Activated T-helper 1 cell treated with Interleukin-2 at 50 U/mL for 16 hours (primary cell): ENCODE measurements around the gene SHROOM3.
"Not testable (repeated sequence)": the region's sequence is repeated elsewhere in the genome, so short reads cannot be mapped to it uniquely, and the experiment has no call there.

Experiments used
- DNase-seq: peaks from one replicate; pipeline ENCODE4 v3.0.0-alpha.2; 2020; ENCODE audit warnings: low read depth

The SHROOM3 gene

DNA sequence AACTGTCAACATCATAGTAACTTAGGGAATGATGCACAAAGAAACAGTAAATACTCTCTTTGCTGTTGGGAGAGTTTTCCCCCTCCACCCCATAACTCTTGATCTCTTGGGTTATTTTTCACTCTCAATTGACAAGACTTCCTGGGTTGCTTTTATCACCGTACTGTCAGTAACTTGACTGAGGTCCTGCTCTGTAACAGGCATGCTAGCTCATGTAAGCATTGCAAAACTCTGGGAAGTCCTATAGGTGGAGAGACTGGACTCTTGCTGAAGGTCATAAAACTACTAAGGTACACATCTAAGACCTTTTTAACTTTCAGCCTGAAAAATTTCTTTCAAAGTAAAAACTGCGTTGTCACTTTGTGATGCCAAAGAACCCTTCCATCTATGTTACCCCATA, 10.9 kb downstream of the SHROOM3 start:
- DNase-seq, result no peak

DNA sequence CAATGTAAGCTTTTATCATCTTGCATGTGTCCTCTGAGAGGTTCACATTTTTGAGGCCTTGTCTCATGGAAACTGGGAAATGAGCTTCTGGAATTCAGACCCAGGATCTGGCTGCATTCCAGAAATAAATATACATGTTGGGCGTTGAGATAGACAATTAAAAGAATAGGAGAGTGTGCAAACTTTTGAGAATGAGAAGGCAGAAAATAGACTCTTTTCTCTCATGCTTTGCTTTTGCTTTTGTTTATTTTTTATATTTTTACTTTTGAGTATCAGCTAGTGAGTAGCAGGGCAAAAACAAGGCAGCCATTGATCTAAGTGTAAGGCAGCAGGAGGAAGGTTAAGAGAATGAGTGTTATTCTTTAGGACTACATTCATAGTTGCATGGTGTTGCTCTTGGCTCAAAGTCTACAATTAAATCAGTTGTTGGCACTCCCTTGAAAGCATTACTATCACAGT, 12.4 kb downstream of the SHROOM3 start:
- no peak for DNase-seq

DNA sequence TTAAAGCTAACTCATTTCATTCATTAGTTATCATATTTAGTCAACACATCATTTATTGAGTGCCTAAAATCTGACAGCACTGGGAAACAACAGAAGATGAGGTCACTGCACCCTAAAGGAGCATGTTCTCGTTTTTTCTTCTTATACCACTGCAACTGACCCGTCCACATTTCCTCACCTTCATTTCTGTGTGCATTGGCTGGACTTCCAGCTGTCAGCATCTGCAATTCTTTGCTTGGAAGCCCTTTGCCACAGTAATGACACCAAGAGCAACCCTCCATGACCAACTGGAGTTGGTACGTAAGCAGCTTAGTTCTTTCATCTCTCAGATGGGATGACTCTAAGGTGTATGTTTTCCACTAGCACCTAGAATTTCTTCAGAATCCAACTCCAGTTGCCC, 13.2 kb downstream of the SHROOM3 start:
- no peak for DNase-seq

DNA sequence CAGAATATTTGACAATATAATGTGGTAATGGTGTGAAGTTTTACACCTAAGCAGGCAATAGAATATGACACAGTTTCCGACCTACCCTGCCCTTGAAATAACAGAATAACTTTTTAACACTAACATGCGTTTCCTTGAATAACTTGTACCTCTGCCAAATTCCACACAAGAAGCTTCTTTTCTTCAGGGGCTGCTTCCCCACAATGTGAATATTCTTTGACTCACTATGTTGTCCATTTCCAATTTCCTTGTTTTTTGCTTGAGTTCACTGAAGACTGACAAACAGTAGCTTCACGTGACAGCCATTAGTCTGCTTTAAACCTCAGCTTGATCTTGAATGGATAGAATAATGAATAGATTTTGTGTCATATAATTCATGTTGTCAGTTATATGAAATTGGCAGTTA, 14.3 kb downstream of the SHROOM3 start:
- DNase-seq, result no peak

DNA sequence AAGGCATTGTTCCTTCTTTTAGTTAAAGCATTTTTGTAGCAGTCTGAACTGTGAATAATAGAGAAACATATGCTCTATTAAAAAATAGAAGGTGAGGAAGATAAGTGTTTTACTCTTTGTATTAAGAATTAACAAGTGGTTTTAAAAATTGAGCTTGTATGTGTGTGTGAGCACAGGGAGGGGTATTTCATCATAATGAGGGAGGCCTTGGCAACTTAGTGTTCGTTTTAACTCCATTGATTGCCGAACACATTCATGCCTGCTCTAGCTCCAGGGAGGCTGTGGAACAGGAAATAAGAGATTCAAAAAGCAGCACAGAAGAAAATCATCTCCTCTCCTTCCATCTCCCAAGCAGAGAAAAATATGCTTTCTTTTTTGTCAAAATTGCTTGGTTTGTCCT, 14.8 kb downstream of the SHROOM3 start:
- DNase-seq, result no peak

DNA sequence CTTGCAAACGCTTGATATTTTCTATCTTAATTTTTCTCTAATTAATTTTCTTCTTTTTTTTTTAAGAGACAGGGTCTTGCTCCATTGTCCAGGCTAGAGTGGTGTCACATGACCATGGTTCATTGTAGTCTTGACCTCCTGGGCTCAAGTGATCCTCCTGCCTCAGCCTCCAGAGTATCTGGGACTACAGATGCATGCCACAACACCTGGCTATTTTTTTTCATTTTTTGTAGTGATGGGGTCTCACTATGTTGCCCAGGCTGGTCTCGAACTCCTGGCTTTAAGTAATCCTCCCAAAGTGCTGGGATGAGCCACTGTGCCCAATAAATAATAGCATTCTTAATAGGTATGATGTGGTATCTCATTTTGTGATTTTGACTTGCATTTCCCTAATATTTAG, 18.2 kb downstream of the SHROOM3 start:
- DNase-seq, result no peak

DNA sequence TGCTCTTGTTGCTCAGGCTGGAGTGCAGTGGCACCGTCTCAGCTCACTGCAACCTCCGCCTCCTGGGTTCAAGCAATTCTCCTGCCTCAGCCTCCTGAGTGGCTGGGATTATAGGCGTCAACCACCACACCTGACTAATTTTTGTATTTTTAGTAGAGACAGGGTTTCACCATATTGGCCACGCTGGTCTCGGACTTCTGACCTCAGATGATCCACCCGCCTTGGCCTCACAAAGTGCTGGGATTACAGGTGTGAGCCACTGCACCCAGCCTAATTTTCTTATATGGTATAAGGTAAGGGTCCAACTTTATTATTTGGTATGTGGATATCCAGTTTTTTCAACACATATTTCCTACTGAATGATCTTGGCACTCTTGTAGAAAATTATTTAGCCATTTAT, 19.0 kb downstream of the SHROOM3 start:
- not testable (repeated sequence) for DNase-seq

DNA sequence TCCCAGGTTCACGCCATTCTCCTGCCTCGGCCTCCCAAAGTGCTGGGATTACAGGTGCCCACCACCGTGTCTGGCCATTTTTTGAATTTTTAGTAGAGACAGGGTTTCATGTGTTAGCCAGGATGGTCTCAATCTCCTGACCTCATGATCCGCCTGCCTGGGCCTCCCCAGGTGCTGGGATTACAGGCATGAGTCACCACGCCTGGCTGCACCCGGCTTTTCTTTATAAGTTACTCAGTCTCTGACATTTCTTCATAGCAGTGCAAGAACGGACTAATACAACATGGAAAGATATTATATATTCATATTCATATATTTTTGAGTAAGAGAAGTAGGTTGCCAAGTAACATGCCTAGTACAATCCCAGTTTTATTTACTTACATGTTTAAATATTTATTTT, 22.9 kb downstream of the SHROOM3 start:
- DNase-seq, result no peak

DNA sequence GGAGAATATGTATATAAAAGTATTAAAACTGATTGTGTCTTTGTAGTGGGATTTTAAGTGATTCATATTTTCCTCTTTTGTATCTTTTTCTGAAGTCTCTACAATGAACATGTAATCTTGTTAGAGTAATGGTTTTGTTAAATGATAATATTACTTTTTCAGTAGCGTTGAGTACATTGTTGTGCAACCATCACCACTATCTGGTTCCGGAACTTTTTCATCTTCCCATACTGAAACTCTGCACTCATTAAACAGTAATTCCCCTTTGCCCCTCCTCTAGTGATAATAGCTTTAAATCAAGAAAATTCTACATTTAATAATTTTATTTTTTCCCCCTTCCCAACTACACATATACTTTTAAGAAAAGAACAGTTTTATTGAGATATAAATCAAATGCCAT, 23.3 kb downstream of the SHROOM3 start:
- no peak for DNase-seq

DNA sequence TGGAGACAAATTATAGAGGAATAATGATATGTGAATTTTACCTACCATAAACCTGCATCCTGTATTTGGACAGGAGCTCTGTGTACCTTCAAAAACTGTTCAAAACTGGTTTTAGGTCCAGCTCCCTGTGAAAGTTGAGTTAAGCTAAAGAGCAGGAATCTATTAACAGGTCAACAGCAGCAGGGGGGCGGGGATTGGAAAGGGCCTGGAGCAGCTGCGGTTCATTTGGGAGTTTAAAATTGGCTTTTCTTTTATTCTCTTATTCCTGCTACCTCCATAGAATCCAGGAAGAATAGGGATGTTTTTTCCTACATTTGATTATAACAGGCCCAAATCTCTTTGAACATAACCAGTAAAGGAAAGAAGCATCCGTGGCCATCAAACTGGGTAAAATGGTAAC, 23.8 kb downstream of the SHROOM3 start:
- no peak for DNase-seq

DNA sequence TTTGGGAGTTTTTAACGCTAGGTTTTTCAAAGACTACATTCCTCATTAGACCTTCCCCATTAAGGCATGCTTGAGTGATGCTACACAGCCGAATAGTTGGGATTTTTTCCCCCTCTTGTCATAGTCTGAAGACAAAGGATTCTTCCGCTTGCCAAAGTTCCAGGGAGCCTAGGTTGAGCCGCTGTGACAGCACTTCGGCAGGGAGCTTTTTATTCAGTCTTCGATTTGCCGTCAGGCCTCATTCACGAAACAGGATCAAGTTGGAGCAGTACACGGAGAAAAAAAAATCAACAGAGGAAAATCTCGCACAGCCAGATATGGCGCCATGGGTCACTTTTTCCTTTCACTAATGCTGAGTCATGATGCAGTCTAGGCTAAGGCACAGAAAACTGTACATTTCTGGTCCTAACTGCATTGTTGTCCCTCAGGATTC, 24.3 kb downstream of the SHROOM3 start:
- no peak for DNase-seq

DNA sequence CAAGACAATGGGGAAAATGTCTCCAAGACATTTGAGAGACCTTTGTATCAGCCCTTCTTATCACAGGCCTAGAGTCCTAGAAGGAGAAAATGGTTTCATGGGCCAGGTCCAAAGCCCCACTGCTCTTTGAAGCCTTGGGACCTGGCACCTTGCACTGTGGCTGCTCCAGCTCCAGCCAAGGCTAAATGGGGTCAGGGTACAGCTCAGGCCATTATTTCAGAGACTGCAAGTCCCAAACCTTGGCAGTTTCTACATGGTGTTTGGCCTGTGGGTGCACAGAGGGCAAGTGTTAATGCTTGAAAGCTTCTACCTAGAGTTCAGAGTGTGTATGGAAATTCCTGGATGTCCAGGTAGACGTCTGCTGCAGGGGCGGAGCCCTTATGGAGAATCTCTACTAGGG, 28.5 kb downstream of the SHROOM3 start:
- DNase-seq, result no peak

DNA sequence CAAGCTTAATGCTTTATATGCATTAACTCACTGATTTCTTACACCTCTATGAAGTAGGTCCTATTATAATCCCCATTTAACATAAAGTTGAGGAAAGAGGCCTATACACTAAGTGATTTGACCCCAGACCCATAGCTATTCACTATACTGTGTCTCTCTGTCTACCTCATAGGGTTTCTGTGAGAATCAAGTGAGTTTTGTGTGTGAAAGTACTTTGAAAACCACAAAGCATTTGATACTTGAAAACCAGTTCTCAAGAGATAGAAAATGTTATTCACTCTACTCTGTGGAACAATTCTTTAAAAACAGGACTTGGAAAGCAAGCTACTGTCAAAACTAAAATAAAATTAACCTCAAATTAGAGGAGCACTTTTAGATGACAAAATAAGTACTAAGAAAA, 35.0 kb downstream of the SHROOM3 start:
- DNase-seq, result no peak

DNA sequence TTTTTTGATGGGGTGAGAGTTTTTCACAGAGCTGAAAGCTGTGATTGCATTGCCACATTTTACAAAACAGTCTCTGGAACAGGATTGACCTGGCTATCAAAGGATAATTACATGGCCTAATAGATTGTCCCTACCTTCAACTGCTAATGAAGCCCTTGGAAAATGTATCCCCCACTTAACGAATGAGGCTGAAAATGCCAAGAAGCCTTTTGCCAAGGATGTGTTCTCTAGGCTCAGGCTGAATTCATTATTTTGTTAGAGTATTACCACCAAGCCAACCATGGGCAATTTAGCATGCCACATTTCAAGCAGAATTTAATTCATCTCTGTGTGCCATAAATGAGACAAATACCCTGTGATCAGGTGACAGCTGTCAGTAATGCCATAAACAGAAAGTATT, 35.5 kb downstream of the SHROOM3 start:
- DNase-seq, result no peak

DNA sequence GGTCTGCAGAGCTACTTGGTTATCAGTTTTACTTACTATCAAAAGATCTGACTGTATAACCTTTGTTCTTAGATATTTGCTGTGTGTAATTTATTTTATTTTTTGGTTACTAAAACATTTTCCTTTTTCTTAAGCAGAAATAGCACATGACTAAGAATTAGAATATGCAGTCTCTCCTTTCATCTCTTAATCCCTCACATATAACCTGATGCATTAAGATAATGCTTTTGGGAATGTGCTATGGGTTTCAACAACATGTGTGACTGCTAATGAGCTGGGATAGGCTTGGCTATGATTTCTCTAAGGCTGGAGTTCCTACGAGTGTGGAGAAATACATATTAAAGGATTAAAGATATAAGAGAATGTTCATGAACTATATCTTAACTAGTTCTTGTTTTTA, 41.5 kb downstream of the SHROOM3 start:
- no peak for DNase-seq

DNA sequence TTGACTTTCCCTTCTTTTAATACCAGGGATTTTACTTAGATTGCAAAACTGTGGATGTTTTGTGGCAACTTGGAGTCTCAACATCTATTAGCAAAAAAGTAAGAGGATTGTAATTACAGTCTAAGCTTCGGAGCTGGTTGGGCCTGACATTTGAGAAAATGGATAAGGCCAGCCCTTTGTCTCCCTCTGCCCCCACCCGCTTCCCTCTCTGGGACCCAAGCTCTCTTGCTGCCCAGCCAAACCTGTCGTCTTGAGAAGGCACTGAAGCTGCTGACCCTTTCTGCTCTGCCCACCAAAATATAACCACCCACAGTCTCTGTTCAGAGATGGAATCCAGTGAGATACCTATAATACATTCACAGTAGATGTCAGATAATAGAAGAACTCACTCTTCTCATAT, 49.6 kb downstream of the SHROOM3 start:
- no peak for DNase-seq

DNA sequence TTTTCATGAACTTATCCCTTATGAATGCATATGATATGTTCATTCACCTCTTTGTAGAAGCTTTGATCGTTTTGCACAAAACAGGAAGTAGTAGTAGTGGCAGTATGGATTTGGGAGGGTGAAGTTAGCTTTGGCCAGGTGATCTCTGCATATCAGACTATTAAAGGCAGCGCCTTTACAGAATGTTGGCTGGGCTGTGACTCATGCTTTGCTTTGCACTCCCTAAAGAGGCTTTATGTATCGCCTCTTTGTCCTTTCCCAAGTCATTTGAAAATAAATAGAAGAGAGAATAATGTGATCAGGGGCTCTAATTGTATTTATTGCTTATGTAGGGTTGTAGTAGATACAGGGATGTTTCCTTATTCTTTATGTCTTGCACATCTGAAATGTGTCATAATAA, 50.4 kb downstream of the SHROOM3 start:
- DNase-seq, result no peak

DNA sequence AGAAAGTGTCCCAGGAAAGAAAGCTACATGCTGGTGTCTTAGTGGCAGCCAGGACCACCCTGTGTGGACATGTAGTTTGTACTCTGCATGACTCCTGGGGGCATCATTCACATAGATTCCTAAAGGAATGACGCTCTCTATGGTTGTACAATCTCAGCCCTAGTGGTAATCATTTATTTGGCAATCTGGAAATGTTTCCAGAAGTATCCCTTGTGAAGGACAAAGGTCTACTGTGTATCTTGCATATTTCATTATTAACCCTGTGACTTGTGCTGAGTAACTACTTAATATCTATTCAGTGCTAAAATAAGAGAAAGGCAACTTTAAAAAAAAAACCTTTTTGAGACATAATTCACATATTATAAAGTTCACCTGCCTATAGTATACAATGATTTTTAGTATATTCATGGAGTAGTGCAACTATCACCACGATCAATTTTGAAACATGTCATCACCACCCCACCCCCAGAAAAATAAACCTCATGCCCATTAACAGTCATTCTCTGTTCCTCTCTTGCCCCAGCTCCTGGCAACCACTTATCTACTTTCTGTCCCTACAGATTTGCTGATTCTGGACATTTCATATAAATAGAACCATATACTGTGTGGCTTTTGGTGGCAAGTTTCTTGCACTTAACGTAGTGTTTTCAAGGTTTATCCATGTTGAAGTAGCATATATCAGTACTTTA, 51.7 kb downstream of the SHROOM3 start:
- DNase-seq, result no peak

DNA sequence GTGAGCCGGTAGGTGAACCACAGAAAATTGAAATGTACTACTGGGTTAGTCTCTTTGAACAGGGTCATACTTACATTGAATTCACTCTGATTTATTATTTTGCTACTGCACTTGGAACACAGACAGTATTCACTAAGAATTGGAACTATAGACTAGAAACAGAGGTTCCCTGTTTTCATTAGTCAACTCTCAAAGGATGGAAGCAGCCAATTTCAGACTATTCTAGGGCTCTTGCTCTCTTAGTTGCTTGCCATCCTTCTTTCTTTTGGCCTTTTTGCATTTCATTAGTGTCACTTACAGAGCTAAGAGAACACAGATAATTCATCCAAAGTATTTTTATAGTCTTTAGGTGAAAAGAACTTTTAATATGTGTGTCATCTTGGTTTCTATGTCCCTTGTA, 52.6 kb downstream of the SHROOM3 start:
- no peak for DNase-seq

DNA sequence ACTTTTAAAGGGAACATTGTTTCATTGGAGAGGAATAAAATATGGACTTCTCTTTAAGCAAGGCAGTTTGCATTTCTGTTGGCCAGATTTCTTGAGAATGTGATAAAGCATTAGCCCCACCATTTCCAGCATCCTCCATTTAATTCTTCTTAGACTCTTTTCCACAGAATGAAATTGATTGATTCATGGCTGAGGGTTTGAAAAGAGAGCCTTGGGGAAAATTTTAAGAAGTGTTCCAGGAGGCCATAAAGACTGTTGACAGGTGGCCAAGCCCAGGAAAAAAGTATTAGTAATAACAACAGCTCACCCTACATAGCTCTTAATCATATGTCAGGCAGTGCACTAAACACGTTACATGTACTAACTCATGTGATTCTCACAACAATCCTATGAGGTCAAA, 53.4 kb downstream of the SHROOM3 start:
- DNase-seq, result no peak

DNA sequence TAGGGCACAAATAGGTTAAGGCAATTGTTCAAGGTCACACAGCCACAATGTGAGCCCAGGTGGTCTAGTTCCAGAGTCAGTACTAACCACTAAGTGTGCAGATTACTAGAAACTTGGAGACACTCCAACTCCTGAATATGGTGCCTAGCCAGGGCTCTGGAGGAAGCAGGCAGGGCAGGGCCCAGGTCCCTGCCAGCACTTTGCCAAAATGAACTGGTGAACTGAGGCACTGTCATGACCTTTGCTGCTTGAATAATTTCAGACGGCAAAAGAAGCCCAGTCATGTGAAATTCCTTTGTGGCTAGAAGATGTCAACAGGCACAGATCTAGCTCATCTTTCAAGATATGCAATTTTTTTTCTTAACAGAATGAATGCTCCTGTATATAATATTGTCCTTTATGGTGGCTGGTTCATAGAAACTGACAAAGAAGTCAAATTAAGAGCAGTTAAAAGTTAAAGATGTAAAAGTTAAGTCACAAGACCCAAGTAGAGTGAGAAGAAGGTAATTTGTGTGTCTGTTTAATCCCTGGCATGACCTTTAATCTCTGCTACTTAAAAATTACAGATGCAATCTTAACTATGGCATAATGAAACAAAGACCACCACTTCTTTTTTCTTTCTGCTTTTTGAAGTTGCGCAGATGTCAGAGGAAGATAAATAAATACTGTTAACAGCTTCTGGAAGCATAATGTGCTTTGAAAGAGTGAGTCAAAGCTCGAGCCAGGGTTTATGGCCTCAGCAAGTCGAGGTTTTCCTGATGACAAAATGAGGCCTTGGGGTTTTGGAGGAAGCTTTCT, 54.1 kb downstream of the SHROOM3 start:
- DNase-seq, result no peak

DNA sequence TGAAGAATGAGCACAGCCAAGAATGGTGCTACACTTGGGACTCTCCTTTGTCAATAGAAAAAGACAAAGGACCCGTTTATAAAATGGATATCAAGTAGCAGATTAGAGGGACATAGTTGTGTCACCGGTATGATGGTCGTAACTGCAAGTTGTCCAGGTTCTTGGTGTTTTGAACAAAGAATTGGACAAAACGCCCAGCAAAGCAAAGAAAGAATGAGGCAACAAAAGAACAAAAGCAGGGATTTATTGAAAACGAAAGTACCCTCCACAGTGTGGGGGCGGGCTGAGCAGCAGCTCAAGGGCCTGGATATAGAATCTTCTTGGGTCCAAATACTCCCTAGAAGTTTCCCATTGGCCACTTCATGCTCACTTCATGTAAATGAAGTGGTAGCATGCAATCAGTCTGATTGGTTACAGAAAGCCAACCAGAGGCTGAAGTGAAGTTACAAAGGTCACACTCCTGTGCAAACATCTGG, 54.7 kb downstream of the SHROOM3 start:
- DNase-seq, result no peak

DNA sequence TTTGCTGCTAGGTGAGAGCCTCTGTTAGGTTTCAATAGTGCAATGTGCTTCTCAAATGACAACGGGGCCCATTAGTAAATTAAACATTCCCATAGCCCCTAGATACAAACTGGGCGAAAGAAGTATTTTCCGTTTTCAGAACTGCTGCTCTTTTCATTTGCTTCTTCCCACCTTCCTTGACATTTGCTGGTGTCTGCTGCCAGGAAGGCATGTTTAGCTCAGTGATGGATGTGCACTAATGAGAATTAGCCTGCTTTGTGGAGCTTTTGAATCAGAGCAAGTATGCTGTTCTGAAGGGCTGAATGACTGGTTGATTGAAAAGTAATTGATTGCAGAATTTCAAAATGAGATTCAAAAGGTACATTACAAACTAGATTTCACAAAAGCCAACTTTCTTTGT, 57.0 kb downstream of the SHROOM3 start:
- DNase-seq, result no peak

DNA sequence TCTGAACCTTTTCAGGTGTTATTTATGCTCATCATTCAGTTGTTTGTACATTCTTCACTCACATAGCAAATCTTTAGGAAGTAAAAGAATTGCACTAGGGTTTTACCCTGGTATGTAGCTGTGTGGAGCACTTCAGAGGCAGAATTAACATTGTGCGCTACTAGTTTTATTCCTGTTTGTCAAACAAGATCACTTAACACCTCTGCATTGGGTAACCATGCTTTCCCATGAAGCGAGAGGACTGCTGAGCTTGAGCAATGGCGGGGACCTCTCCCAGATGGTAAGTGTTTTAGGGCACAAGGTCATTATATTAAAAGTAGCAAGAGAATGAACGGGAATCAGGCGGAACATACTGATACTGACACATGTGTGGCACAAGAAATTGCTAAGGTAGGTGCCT, 59.2 kb downstream of the SHROOM3 start:
- no peak for DNase-seq
